Measurements from ENCODE around the gene ACTG2.

Gene ACTG2

DNA sequence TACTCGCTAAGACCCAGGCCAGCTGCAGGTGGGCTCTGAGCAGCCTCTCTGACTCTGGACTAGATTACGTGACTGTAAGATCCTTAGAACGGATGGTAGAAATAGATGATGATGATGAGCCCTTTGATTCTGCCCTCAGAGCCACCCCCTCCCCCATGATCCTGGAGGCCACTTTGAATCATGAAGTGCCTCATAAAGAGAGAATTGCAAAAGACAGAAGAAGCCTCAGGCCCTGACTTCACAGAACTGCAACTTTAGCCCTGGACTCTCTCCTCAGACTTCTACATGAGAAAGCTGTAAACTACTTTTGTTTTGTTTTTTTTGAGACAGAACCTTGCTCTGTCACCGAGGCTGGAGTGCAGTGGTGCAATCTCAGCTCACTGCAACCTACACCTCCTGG lies 76.5 kb downstream of the ACTG2 start:
- DNase-seq (ENCODE audit: low read depth): no peak

Data from ELR (cell line).